ENCODE measurements around the gene PIP5KL1.

Gene PIP5KL1

GRCh38 chr9:127928676-127929624 lies 1.6 kb downstream of the PIP5KL1 start:
- no peak for DNase-seq

- no peak for DNase-seq
Measured at GRCh38 chr9:127927988-127928675, 2.4 kb downstream of the PIP5KL1 start.

GRCh38 chr9:127927201-127927987 lies 3.2 kb downstream of the PIP5KL1 start:
- peak; percentile 80 for DNase-seq

GRCh38 chr9:127926906-127927200 lies 3.7 kb downstream of the PIP5KL1 start:
- no peak for DNase-seq

GRCh38 chr9:127925959-127926905 lies 4.3 kb downstream of the PIP5KL1 start:
- no peak for DNase-seq

- no peak for DNase-seq
Measured at GRCh38 chr9:127924736-127925444, 5.7 kb downstream of the PIP5KL1 start.

GRCh38 chr9:127923771-127924170 lies 6.8 kb downstream of the PIP5KL1 start:
- no peak for DNase-seq

GRCh38 chr9:127923046-127923445 lies 7.5 kb downstream of the PIP5KL1 start:
- no peak for DNase-seq

GRCh38 chr9:127921557-127922120 lies 8.9 kb downstream of the PIP5KL1 start:
- DNase-seq, result peak; percentile 85

GRCh38 chr9:127920794-127921193 lies 9.8 kb downstream of the PIP5KL1 start:
- DNase-seq, result no peak

- DNase-seq, result peak; percentile 60
Measured at GRCh38 chr9:127919253-127919815, 11.2 kb downstream of the PIP5KL1 start.

- DNase-seq, result no peak
Measured at GRCh38 chr9:127918183-127919107, 12.1 kb downstream of the PIP5KL1 start.

- no peak for DNase-seq
Measured at GRCh38 chr9:127917603-127918002, 13.0 kb downstream of the PIP5KL1 start.

- peak; percentile 95 for DNase-seq
Measured at GRCh38 chr9:127916720-127917581, 13.6 kb downstream of the PIP5KL1 start, which contains the start of gene ST6GALNAC4. Gene ST6GALNAC4, minus strand, starts transcription at chr9:127917041. Its CDS starts 622 bp downstream, at chr9:127916419.

GRCh38 chr9:127915801-127916719 lies 14.5 kb downstream of the PIP5KL1 start:
- DNase-seq, result no peak

GRCh38 chr9:127915325-127915752 lies 15.2 kb downstream of the PIP5KL1 start:
- no peak for DNase-seq

GRCh38 chr9:127913682-127914081 lies 16.9 kb downstream of the PIP5KL1 start:
- DNase-seq, result no peak
